Activated T-cell treated with anti-CD3 and anti-CD28 coated beads, Interleukin-2, amount 50 U/mL, for 24 hours (primary cell): ENCODE data around the gene KIF26B.

Experiments
- DNase-seq: peaks from one replicate; pipeline ENCODE4 v3.0.0-alpha.2; 2020
- H3K27ac Mint-ChIP-seq: 2 replicates; pipeline ENCODE4 v1.8.0; 2020; ENCODE audit warnings: mild to moderate bottlenecking, mixed read lengths
- H3K27me3 Mint-ChIP-seq: 2 replicates; pipeline ENCODE4 v1.8.0; 2020; ENCODE audit warnings: mixed read lengths
- H3K36me3 Mint-ChIP-seq: 2 replicates; pipeline ENCODE4 v1.8.0; 2020; ENCODE audit warnings: low read depth, mixed read lengths
- H3K4me1 Mint-ChIP-seq: 2 replicates; pipeline ENCODE4 v1.8.0; 2020; ENCODE audit warnings: low read depth, mixed read lengths
- H3K4me3 Mint-ChIP-seq: 2 replicates; pipeline ENCODE4 v1.8.0; 2020; ENCODE audit warnings: mild to moderate bottlenecking, moderate library complexity, mixed read lengths
- H3K9me3 Mint-ChIP-seq: 2 replicates; pipeline ENCODE4 v1.8.0; 2020; ENCODE audit warnings: mixed read lengths

Gene KIF26B

GRCh38 chr1:245751116-245751515, 596.3 kb downstream of the KIF26B start:
- H3K27me3 Mint-ChIP-seq, result no peaks in the 10 kb centered on the region
- no peak overlapping the region for H3K27ac Mint-ChIP-seq
- peaks cover 19% of the 10 kb centered on the region for H3K9me3 Mint-ChIP-seq
- DNase-seq, result no peak
- no peaks in the 10 kb centered on the region for H3K4me1 Mint-ChIP-seq
- no peak overlapping the region for H3K4me3 Mint-ChIP-seq
- H3K36me3 Mint-ChIP-seq, result peaks cover 78% of the 10 kb centered on the region

DNA sequence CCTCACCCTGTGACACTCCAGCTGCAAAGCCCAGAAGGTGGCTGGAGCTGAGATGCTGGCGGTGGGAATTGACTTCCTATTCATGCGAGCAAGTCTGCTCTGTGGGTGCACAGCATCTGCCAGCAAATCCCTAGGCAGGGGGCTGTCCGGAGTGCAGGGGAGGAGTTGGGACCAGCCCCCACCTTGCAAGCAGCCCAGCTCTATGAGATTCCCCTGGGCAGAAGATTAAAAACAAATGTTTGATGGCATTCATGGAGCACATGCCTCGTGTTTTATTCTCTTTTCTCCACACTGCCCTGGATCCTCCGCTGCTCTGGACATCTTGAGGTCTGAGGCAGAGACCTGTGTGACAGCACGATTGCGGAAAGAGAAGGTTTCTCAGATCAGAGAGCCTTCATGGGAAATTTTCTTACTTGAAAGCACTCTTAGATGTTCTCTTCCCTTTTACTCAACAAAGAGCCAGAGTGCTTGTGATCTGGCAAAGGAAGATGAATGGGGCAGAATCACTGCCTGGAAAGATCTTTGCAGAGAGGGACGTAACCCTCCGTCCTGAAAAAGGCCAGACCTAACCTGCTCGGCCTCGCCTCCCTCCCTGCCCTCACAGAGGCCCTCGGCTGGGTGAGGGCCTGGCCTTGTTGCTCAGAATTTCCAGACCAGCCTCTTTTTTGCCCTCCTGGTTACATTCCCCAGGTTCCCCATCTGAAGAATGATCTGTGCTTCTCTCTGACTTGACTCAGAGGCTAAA, 597.1 kb downstream of the KIF26B start:
- Mint-ChIP-seq H3K9me3 (peaks cover 21% of the 10 kb centered on the region), H3K36me3 (peaks cover 72% of the 10 kb centered on the region), H3K4me1 (no peaks in the 10 kb centered on the region), H3K27me3 (no peaks in the 10 kb centered on the region), H3K27ac (no peak overlapping the region), H3K4me3 (no peak overlapping the region)
- no peak for DNase-seq

DNA sequence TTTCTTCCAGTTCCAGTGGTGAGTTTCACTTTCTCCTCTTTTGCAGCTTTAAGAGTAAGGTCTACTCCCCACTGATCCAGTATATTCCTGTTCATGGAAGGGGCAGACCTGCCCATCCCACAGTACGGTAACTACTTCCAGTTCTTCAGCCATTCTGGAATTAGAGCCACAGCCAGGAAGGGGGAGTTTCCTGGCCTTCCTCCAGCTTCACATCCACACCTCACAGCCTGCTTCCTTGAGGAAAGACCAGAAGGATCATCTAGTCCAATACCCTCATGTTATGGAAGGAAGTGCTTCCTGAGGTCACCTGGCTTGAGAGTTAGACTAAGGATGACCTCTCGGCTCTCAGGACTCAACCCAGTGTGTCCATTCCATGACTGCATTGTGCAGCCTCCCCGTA, 597.8 kb downstream of the KIF26B start:
- peaks cover 18% of the 10 kb centered on the region for H3K9me3 Mint-ChIP-seq

DNA sequence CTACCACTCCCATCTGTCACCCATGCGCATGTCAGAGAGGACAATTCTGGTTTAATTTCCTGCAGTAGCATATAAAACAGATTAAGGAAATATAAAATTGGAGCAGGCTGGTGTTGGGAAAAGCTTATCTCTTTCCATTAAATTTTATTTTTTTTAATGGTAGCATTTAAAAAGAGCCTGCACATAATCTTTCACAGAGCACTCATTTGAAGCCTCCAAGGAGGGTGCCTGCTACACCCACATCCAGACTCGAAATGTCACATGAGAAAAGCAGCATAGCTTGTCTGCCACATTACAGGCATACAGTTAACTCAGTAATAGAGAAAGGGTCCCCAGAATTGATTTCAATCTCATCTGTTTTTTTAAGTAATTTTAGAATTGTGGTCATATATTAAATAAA, 599.0 kb downstream of the KIF26B start:
- no peak overlapping the region for H3K4me3 Mint-ChIP-seq
- DNase-seq, result no peak
- peaks cover 26% of the 10 kb centered on the region for H3K9me3 Mint-ChIP-seq
- no peaks in the 10 kb centered on the region for H3K4me1 Mint-ChIP-seq
- no peak overlapping the region for H3K27ac Mint-ChIP-seq
- H3K27me3 Mint-ChIP-seq, result no peaks in the 10 kb centered on the region
- peaks cover 61% of the 10 kb centered on the region for H3K36me3 Mint-ChIP-seq

More for the DNA sequence above, 597.8 kb downstream of the KIF26B start:
- DNase-seq, result no peak
- H3K27ac Mint-ChIP-seq, result no peak overlapping the region
- no peak overlapping the region for H3K4me3 Mint-ChIP-seq
- no peaks in the 10 kb centered on the region for H3K4me1 Mint-ChIP-seq
- H3K36me3 Mint-ChIP-seq, result peaks cover 65% of the 10 kb centered on the region
- no peaks in the 10 kb centered on the region for H3K27me3 Mint-ChIP-seq

GRCh38 chr1:245754463-245754961, 599.7 kb downstream of the KIF26B start:
- Mint-ChIP-seq H3K27me3 (no peaks in the 10 kb centered on the region), H3K27ac (no peak overlapping the region), H3K4me3 (no peak overlapping the region), H3K4me1 (no peaks in the 10 kb centered on the region), H3K9me3 (peaks cover 27% of the 10 kb centered on the region), H3K36me3 (peaks cover 61% of the 10 kb centered on the region)
- no peak for DNase-seq
